T-cell (primary cell): Measurements from ENCODE around the gene ASPDH. TPM values are rescaled to one million over a fixed set of nuclear protein-coding genes. Genes with fewer than 3 reads are reported as not detected.
A peak's percentile ranks its signal among the peaks of the same experiment; 100 is the strongest.
"Not testable (repeated sequence)": the region's sequence is repeated elsewhere in the genome, so short reads cannot be mapped to it uniquely, and the experiment has no call there.

ENCODE experiments used
- ATAC-seq, 4 experiments: fragments of 200-7000 bp in 3 of 4; fragments of 150-1000 bp in 1 of 4; cut with Tn5 transposase; replicated peaks in 1 of 4; 1 replicate in 3 of 4; 2 replicates in 1 of 4; pipeline ENCODE4 v1.10.0; 2021; ENCODE audit warnings: moderate library complexity in 3 of 4, mild to moderate bottlenecking in 2 of 4, moderate number of reproducible peaks in 1 of 4
- CTCF ChIA-PET, 2 donors: fragments of 300-600 bp; sonication (Branson Sonifier 250); formaldehyde crosslinking; loops; one replicate each; lab custom pipeline; 2022; ENCODE audit warnings: antibody characterized with exemption in 2 of 2; lab: Charles Lee
- POLR2A ChIA-PET, 2 donors: fragments of 300-600 bp; sonication (Branson Sonifier 250); formaldehyde crosslinking; loops; one replicate each; lab custom pipeline; 2022; ENCODE audit warnings: antibody characterized with exemption in 2 of 2; lab: Charles Lee
- DNase-seq, 35 experiments: peaks; one replicate each; pipeline versions ENCODE4 v3.0.0 to v3.0.0-alpha.2; 2013 to 2023
- H3K27ac ChIP-seq: one replicate; pipeline ENCODE4 v1.5.1; 2013; ENCODE audit warnings: low read length
- H3K27me3 ChIP-seq, 2 experiments: replicated peaks in 1 of 2; 1 replicate in 1 of 2; 2 replicates in 1 of 2; pipeline versions ENCODE4 v1.6.1 to v1.7.0; 2013; ENCODE audit warnings: low read length in 1 of 2, mixed read lengths in 1 of 2; ENCODE audit not compliant: control insufficient read depth in 2 of 2, insufficient read depth in 2 of 2; ENCODE audit errors: extremely low read depth in 1 of 2
- H3K36me3 ChIP-seq, 2 donors: 1 replicate in 1 of 2; 2 replicates in 1 of 2; pipeline versions ENCODE4 v1.6.1 to v1.7.0; 2013; ENCODE audit warnings: low read length in 1 of 2; ENCODE audit not compliant: control insufficient read depth in 2 of 2, insufficient read depth in 1 of 2; ENCODE audit errors: extremely low read depth in 1 of 2
- H3K4me1 ChIP-seq, 2 experiments: 1 replicate in 1 of 2; 2 replicates in 1 of 2; pipeline versions ENCODE4 v1.6.1 to v1.7.0; 2013; ENCODE audit warnings: low read length in 2 of 2, mixed read lengths in 1 of 2; ENCODE audit not compliant: insufficient read depth in 2 of 2, control insufficient read depth in 1 of 2; ENCODE audit errors: extremely low read depth in 1 of 2
- H3K4me3 ChIP-seq, 2 donors: 1 replicate in 1 of 2; 2 replicates in 1 of 2; pipeline versions ENCODE4 v1.5.1 to v1.7.0; 2013; ENCODE audit warnings: mild to moderate bottlenecking in 2 of 2, low read length in 1 of 2, moderate library complexity in 1 of 2; ENCODE audit not compliant: control insufficient read depth in 1 of 2; ENCODE audit errors: extremely low read depth in 1 of 2
- H3K9me3 ChIP-seq: 2 replicates; pipeline ENCODE4 v1.7.0; 2013
- H3K27ac Mint-ChIP-seq, 2 donors: one replicate each; pipeline ENCODE4 v1.8.0; 2020 to 2021; ENCODE audit warnings: mild to moderate bottlenecking in 2 of 2, mixed read lengths in 2 of 2
- H3K27me3 Mint-ChIP-seq, 2 donors: one replicate each; pipeline ENCODE4 v1.8.0; 2021 to 2022; ENCODE audit warnings: mixed read lengths in 2 of 2
- H3K36me3 Mint-ChIP-seq: one replicate; pipeline ENCODE4 v1.8.0; 2021; ENCODE audit warnings: mixed read lengths
- H3K4me1 Mint-ChIP-seq, 3 donors: one replicate each; pipeline ENCODE4 v1.8.0; 2020 to 2022; ENCODE audit warnings: mixed read lengths in 3 of 3, mild to moderate bottlenecking in 1 of 3
- H3K4me3 Mint-ChIP-seq, 3 donors: one replicate each; pipeline ENCODE4 v1.8.0; 2020 to 2022; ENCODE audit warnings: mild to moderate bottlenecking in 3 of 3, mixed read lengths in 3 of 3, moderate library complexity in 3 of 3
- H3K9me3 Mint-ChIP-seq, 3 donors: one replicate each; pipeline ENCODE4 v1.8.0; 2020 to 2022; ENCODE audit warnings: mixed read lengths in 3 of 3
- WGBS: methylation state at CpG from one replicate; pipeline ENCODE4 v1.1.5; 2013; ENCODE audit warnings: missing lambda C conversion rate; ENCODE audit not compliant: insufficient coverage; 5-methylcytosine and 5-hydroxymethylcytosine counted together
- total RNA-seq, 35 experiments: library from RNA in 6 of 35; stranded (reverse) in 6 of 35; fragments of 120-200 nt in 1 of 35; gene quantifications; one replicate each; pipeline versions ENCODE4 v1.2.1 to v1.2.4 and lab custom pipeline; 2013 to 2026

The ASPDH gene
- total RNA-seq, 5 donors from 2014 or later (not counting 1 experiment from before 2014, with no cell fraction given), result not detected

- POLR2A ChIA-PET, result no interaction called here
- WGBS, result no CpG with 5 or more reads among the region's 20 CpGs
- H3K9me3 Mint-ChIP-seq, result no peaks in the 10 kb centered on the region
- Histone ChIP-seq H3K27me3 (peaks cover 0 to 4% of the 10 kb centered on the region in 2 experiments), H3K36me3 (peaks cover 12 to 38% of the 10 kb centered on the region in 2 donors), H3K4me3 (peak overlapping the region; percentile 82 to 100), H3K9me3 (no peaks in the 10 kb centered on the region), H3K27ac (peak overlapping the region; percentile 84), H3K4me1 (peaks cover 9 to 43% of the 10 kb centered on the region in 2 experiments)
- DNase-seq (no peak), ATAC-seq (no peak)
- peak overlapping the region; percentile 95 to 98 (median 98) for H3K4me3 Mint-ChIP-seq
- CTCF ChIA-PET, result no interaction called here
- H3K4me1 Mint-ChIP-seq, result peaks cover 21 to 36% (median 27%) of the 10 kb centered on the region in 3 donors
- peak overlapping the region; percentile 84 to 93 for H3K27ac Mint-ChIP-seq
- peaks cover 0 to 1% of the 10 kb centered on the region in 2 donors for H3K27me3 Mint-ChIP-seq
- peaks cover 20% of the 10 kb centered on the region for H3K36me3 Mint-ChIP-seq
Measured at GRCh38 chr19:50476907-50477238, 36.8 kb downstream of the ASPDH start.

- DNase-seq (peak; percentile 81 to 97 (median 93)), ATAC-seq (peak; percentile 92 to 94 (median 93))
- H3K4me3 Mint-ChIP-seq, result peak within 1 kb of the TSS; percentile 95 to 98 (median 98)
- peaks cover 0 to 4% of the 10 kb centered on the region in 2 experiments for H3K27me3 ChIP-seq
- CTCF ChIA-PET, result no interaction called here
- peaks cover 21 to 36% (median 27%) of the 10 kb centered on the region in 3 donors for H3K4me1 Mint-ChIP-seq
- peak within 1 kb of the TSS; percentile 84 to 93 for H3K27ac Mint-ChIP-seq
- H3K27ac ChIP-seq, result peak within 1 kb of the TSS; percentile 84
- POLR2A ChIA-PET, result no interaction called here
- H3K9me3 Mint-ChIP-seq, result no peaks in the 10 kb centered on the region
- 5% methylated on average over 57 of the region's 58 CpGs for WGBS
- peak within 1 kb of the TSS; percentile 82 to 100 for H3K4me3 ChIP-seq
- peaks cover 12 to 33% of the 10 kb centered on the region in 2 donors for H3K36me3 ChIP-seq
- H3K27me3 Mint-ChIP-seq, result peaks cover 0 to 1% of the 10 kb centered on the region in 2 donors
- H3K9me3 ChIP-seq, result no peaks in the 10 kb centered on the region
- peaks cover 9 to 43% of the 10 kb centered on the region in 2 experiments for H3K4me1 ChIP-seq
- H3K36me3 Mint-ChIP-seq, result peaks cover 20% of the 10 kb centered on the region
Measured at GRCh38 chr19:50476224-50476906, 37.3 kb downstream of the ASPDH start, which contains the start of the genes EMC10 and GARIN5A. EMC10 (plus strand) TSS chr19:50476507; CDS start chr19:50476545, 38 bp downstream. GARIN5A (minus strand) TSS chr19:50476848; CDS start chr19:50476388, 460 bp downstream.

GRCh38 chr19:50475736-50476223, 37.9 kb downstream of the ASPDH start:
- POLR2A ChIA-PET, result no interaction called here
- Mint-ChIP-seq H3K36me3 (peaks cover 17% of the 10 kb centered on the region), H3K27ac (peak overlapping the region; percentile 81 to 87)

GRCh38 chr19:50475101-50475568, 38.6 kb downstream of the ASPDH start:
- ChIA-PET CTCF (no interaction called here), POLR2A (no interaction called here)
- Histone ChIP-seq H3K9me3 (no peaks in the 10 kb centered on the region), H3K4me3 (no peak overlapping the region), H3K27me3 (peaks cover 0 to 4% of the 10 kb centered on the region in 2 experiments), H3K36me3 (peaks cover 7 to 21% of the 10 kb centered on the region in 2 donors), H3K4me1 (peaks cover 9 to 43% of the 10 kb centered on the region in 2 experiments), H3K27ac (peak overlapping the region; percentile 67)
- H3K27me3 Mint-ChIP-seq, result peaks cover 0 to 1% of the 10 kb centered on the region in 2 donors
- DNase-seq, result no peak
- whole genome bisulfite sequencing, result 84% methylated on average over 5 of the region's 12 CpGs
- peaks cover 17% of the 10 kb centered on the region for H3K36me3 Mint-ChIP-seq
- H3K27ac Mint-ChIP-seq, result peak overlapping the region; percentile 23 to 74
- no peaks in the 10 kb centered on the region for H3K9me3 Mint-ChIP-seq
- H3K4me1 Mint-ChIP-seq, result peaks cover 20 to 36% (median 25%) of the 10 kb centered on the region in 3 donors
- peak overlapping the region; percentile 95 to 98 (median 98) for H3K4me3 Mint-ChIP-seq
- no peak for ATAC-seq

More at GRCh38 chr19:50475736-50476223, 37.9 kb downstream of the ASPDH start:
- Histone ChIP-seq H3K4me3 (peak overlapping the region in 1 of 2 donors; percentile 100), H3K27ac (peak overlapping the region; percentile 67), H3K36me3 (peaks cover 7 to 27% of the 10 kb centered on the region in 2 donors), H3K4me1 (peaks cover 9 to 43% of the 10 kb centered on the region in 2 experiments), H3K9me3 (no peaks in the 10 kb centered on the region), H3K27me3 (peaks cover 0 to 4% of the 10 kb centered on the region in 2 experiments)
- H3K9me3 Mint-ChIP-seq, result no peaks in the 10 kb centered on the region
- WGBS, result 85% methylated on average over 22 of the region's 29 CpGs
- ATAC-seq, result no peak
- no peak for DNase-seq
- H3K4me3 Mint-ChIP-seq, result peak overlapping the region; percentile 95 to 98 (median 98)
- peaks cover 0 to 1% of the 10 kb centered on the region in 2 donors for H3K27me3 Mint-ChIP-seq
- H3K4me1 Mint-ChIP-seq, result peaks cover 21 to 36% (median 25%) of the 10 kb centered on the region in 3 donors
- CTCF ChIA-PET, result no interaction called here

- POLR2A ChIA-PET, result not testable (repeated sequence)
Measured at GRCh38 chr19:50473336-50473735, 40.4 kb downstream of the ASPDH start.

GRCh38 chr19:50468818-50469217, 44.9 kb downstream of the ASPDH start:
- no peak for DNase-seq
- Mint-ChIP-seq H3K27ac (no peak overlapping the region), H3K4me3 (no peak overlapping the region), H3K9me3 (no peaks in the 10 kb centered on the region), H3K27me3 (peaks cover 14 to 17% of the 10 kb centered on the region in 2 donors), H3K36me3 (no peaks in the 10 kb centered on the region), H3K4me1 (no peaks in the 10 kb centered on the region)
- H3K4me3 ChIP-seq, result no peak overlapping the region
- H3K9me3 ChIP-seq, result no peaks in the 10 kb centered on the region
- H3K4me1 ChIP-seq, result no peaks in the 10 kb centered on the region
- POLR2A ChIA-PET, result no interaction called here
- 80% methylated on average over 4 of the region's 6 CpGs for WGBS
- CTCF ChIA-PET, result interaction anchor here in 1 of 2 donors (0.7 kb wide), 1 partner anchor 593 kb away, joined by 3 read pairs; no protein-coding TSS in a partner anchor
- no peak overlapping the region for H3K27ac ChIP-seq
- H3K36me3 ChIP-seq, result no peaks in the 10 kb centered on the region
- ATAC-seq, result no peak
- H3K27me3 ChIP-seq, result peaks cover 0 to 24% of the 10 kb centered on the region in 2 experiments

More at GRCh38 chr19:50473336-50473735, 40.4 kb downstream of the ASPDH start:
- not testable (repeated sequence) for H3K36me3 Mint-ChIP-seq, H3K36me3 ChIP-seq, H3K27ac ChIP-seq, ATAC-seq, H3K9me3 Mint-ChIP-seq, H3K4me3 ChIP-seq, DNase-seq, H3K4me3 Mint-ChIP-seq, H3K27ac Mint-ChIP-seq, H3K9me3 ChIP-seq
- Histone ChIP-seq H3K27me3 (peaks cover 0 to 17% of the 10 kb centered on the region in 2 experiments), H3K4me1 (peaks cover 9 to 26% of the 10 kb centered on the region in 2 experiments)
- WGBS, result no CpG with 5 or more reads among the region's 3 CpGs
- Mint-ChIP-seq H3K27me3 (peaks cover 8 to 12% of the 10 kb centered on the region in 2 donors), H3K4me1 (peaks cover 16 to 31% (median 21%) of the 10 kb centered on the region in 3 donors)
- CTCF ChIA-PET, result interaction anchor here in 1 of 2 donors (0.6 kb wide), 1 partner anchor 46 kb away, joined by 3 read pairs; no protein-coding TSS in a partner anchor
